Endothelial cell of hepatic sinusoid (primary cell): Measurements from ENCODE around the gene INCENP.
"Not testable (repeated sequence)": the region's sequence is repeated elsewhere in the genome, so short reads cannot be mapped to it uniquely, and the experiment has no call there.

ENCODE experiments used
- in situ Hi-C: cut with HindIII; loops from 2 replicates; pipeline ENCODE4 v1.10.0; 2017; ENCODE audit warnings: low sequenced_read_pairs

Gene INCENP

GRCh38 chr11:62166371-62166770 is 42.6 kb downstream of the INCENP start:
- in situ Hi-C loops = no loop called here

- in situ Hi-C loops = no loop called here
Observed at GRCh38 chr11:62169448-62169847, 45.6 kb downstream of the INCENP start.

- in situ Hi-C loops = loop anchor here (5.0 kb wide), 1 partner anchor 87 kb away; no protein-coding TSS in a partner anchor
Observed at GRCh38 chr11:62169935-62170334, 46.1 kb downstream of the INCENP start.

- in situ Hi-C loops = loop anchor here (5.0 kb wide), 1 partner anchor 86 kb away; no protein-coding TSS in a partner anchor
Observed at GRCh38 chr11:62171261-62171723, 47.5 kb downstream of the INCENP start.

- in situ Hi-C loops = loop anchor here (5.0 kb wide), 1 partner anchor 85 kb away; no protein-coding TSS in a partner anchor
Observed at GRCh38 chr11:62172294-62172693, 48.5 kb downstream of the INCENP start.

- in situ Hi-C loops = no loop called here
Observed at GRCh38 chr11:62176766-62177165, 53.0 kb downstream of the INCENP start.

GRCh38 chr11:62179995-62180394 is 56.2 kb downstream of the INCENP start:
- in situ Hi-C loops = no loop called here

GRCh38 chr11:62181097-62181496 is 57.3 kb downstream of the INCENP start:
- in situ Hi-C loops = no loop called here

GRCh38 chr11:62182147-62182891 is 58.5 kb downstream of the INCENP start:
- in situ Hi-C loops = no loop called here

GRCh38 chr11:62186195-62186594 is 62.4 kb downstream of the INCENP start:
- in situ Hi-C loops = no loop called here

- in situ Hi-C loops = no loop called here
Observed at GRCh38 chr11:62190011-62190410, 66.2 kb downstream of the INCENP start, which contains the start of gene SCGB1D1. TSS of gene SCGB1D1 (plus strand) at chr11:62190216. CDS start at chr11:62190285, 69 bp downstream.

GRCh38 chr11:62193952-62194351 is 70.1 kb downstream of the INCENP start:
- in situ Hi-C loops = no loop called here

- in situ Hi-C loops = not testable (repeated sequence)
Observed at GRCh38 chr11:62195010-62195409, 71.2 kb downstream of the INCENP start.

- in situ Hi-C loops = no loop called here
Observed at GRCh38 chr11:62195945-62196344, 72.1 kb downstream of the INCENP start.

GRCh38 chr11:62197400-62197799 is 73.6 kb downstream of the INCENP start:
- in situ Hi-C loops = not testable (repeated sequence)

- in situ Hi-C loops = no loop called here
Observed at GRCh38 chr11:62201376-62201775, 77.6 kb downstream of the INCENP start.
